ENCODE data around the gene COPA. TPM values are rescaled to one million over a fixed set of nuclear protein-coding genes. Genes with fewer than 3 reads are reported as not detected.

COPA gene
- polyA plus RNA-seq, 1 of the 3 experiments (the other 2 are of a cell fraction) = 91.4 TPM

DNA sequence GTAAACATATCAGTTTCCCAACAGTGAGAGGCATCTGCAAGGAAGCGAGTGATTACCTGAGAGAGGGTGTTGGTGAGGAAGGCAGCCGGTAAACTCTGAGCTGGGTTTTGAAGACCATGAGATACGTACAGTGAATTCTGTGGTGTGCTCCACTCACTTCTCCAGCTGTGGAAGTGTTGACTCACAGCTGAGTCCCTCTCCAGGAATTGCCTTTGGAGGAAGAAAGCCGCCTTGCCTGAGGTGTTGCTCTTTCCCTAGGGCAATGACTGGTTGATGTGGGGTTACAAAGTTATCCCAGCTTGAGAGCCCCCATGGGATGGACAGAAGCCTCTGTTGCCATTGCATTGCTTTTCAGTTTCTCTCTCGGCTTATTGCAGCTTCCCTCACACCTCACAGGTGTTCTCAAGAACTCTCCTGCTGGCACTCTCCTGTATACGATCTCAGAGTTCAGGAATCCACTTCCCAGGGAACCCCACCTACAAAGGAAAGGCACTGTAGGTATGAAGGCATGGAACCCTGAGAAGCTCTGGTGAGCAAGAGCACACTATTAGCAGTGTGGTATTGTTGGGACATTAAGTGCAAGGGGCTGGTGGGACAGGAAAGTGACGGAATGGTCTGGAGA, 34.6 kb upstream of the COPA start:
- Histone ChIP-seq H3K27ac (ENCODE audit: low read depth in 2 of 2, low read length in 1 of 2) (no peak overlapping the region), H3K4me2 (no peak overlapping the region), H3K9me3 (no peaks in the 10 kb centered on the region), H3K9ac (no peak overlapping the region), H3K4me1 (ENCODE audit: control insufficient read depth in 1 of 2, insufficient read depth in 2 of 2, low read depth in 1 of 2, low read length in 1 of 2) (peaks cover 0 to 9% of the 10 kb centered on the region in 2 experiments; a peak in 2 of 4 replicates), H3K27me3 (ENCODE audit: insufficient read depth) (no peaks in the 10 kb centered on the region), H4K20me1 (ENCODE audit: insufficient read depth) (no peaks in the 10 kb centered on the region), H3K9me2 (no peaks in the 10 kb centered on the region), H3K36me3 (replicated peaks in 1 of 2; ENCODE audit: control insufficient read depth in 1 of 2, insufficient read depth in 2 of 2, low read length in 1 of 2) (no peaks in the 10 kb centered on the region), H3K79me2 (ENCODE audit: insufficient read depth) (no peaks in the 10 kb centered on the region), H3K4me3 (ENCODE audit: low read depth in 2 of 2, low read length in 1 of 2) (no peak overlapping the region), H3F3A (replicated peaks; ENCODE audit: insufficient read depth) (no peaks in the 10 kb centered on the region), H2AFZ (ENCODE audit: low read depth) (no peak overlapping the region)
- CTCF ChIA-PET = interaction anchor here (0.8 to 8.4 kb wide), 16 partner anchors 8 to 292 kb away, joined by 3 to 100 read pairs (median 8); partner anchors contain the start of genes IGSF8, NCSTN and NHLH1
- 51% methylated on average over 7 of the region's 7 CpGs for WGBS (ENCODE audit: low lambda C conversion rate)
- TF ChIP-seq, protein P1, sequence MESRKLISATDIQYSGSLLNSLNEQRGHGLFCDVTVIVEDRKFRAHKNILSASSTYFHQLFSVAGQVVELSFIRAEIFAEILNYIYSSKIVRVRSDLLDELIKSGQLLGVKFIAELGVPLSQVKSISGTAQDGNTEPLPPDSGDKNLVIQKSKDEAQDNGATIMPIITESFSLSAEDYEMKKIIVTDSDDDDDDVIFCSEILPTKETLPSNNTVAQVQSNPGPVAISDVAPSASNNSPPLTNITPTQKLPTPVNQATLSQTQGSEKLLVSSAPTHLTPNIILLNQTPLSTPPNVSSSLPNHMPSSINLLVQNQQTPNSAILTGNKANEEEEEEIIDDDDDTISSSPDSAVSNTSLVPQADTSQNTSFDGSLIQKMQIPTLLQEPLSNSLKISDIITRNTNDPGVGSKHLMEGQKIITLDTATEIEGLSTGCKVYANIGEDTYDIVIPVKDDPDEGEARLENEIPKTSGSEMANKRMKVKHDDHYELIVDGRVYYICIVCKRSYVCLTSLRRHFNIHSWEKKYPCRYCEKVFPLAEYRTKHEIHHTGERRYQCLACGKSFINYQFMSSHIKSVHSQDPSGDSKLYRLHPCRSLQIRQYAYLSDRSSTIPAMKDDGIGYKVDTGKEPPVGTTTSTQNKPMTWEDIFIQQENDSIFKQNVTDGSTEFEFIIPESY (IDR thresholded peaks at IDR 0.05; ENCODE audit: borderline replicate concordance, low read depth) = no peak
- TF ChIP-seq SIN3A (IDR thresholded peaks at IDR 0.05; ENCODE audit: borderline replicate concordance, low read depth, low read length) = no peak
- no peak for TF ChIP-seq TEAD4 (IDR thresholded peaks at IDR 0.05; ENCODE audit: borderline replicate concordance, insufficient read depth)
- TF ChIP-seq, protein P2, sequence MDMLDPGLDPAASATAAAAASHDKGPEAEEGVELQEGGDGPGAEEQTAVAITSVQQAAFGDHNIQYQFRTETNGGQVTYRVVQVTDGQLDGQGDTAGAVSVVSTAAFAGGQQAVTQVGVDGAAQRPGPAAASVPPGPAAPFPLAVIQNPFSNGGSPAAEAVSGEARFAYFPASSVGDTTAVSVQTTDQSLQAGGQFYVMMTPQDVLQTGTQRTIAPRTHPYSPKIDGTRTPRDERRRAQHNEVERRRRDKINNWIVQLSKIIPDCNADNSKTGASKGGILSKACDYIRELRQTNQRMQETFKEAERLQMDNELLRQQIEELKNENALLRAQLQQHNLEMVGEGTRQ (IDR thresholded peaks at IDR 0.05; ENCODE audit: borderline replicate concordance, low read depth, low read length) = no peak
- TF ChIP-seq FOXJ3 (CRISPR knock-in tag; IDR thresholded peaks at IDR 0.05) = no peak
- TF ChIP-seq ELF1 (IDR thresholded peaks at IDR 0.05) = no peak
- TF ChIP-seq, protein P3, sequence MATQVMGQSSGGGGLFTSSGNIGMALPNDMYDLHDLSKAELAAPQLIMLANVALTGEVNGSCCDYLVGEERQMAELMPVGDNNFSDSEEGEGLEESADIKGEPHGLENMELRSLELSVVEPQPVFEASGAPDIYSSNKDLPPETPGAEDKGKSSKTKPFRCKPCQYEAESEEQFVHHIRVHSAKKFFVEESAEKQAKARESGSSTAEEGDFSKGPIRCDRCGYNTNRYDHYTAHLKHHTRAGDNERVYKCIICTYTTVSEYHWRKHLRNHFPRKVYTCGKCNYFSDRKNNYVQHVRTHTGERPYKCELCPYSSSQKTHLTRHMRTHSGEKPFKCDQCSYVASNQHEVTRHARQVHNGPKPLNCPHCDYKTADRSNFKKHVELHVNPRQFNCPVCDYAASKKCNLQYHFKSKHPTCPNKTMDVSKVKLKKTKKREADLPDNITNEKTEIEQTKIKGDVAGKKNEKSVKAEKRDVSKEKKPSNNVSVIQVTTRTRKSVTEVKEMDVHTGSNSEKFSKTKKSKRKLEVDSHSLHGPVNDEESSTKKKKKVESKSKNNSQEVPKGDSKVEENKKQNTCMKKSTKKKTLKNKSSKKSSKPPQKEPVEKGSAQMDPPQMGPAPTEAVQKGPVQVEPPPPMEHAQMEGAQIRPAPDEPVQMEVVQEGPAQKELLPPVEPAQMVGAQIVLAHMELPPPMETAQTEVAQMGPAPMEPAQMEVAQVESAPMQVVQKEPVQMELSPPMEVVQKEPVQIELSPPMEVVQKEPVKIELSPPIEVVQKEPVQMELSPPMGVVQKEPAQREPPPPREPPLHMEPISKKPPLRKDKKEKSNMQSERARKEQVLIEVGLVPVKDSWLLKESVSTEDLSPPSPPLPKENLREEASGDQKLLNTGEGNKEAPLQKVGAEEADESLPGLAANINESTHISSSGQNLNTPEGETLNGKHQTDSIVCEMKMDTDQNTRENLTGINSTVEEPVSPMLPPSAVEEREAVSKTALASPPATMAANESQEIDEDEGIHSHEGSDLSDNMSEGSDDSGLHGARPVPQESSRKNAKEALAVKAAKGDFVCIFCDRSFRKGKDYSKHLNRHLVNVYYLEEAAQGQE (IDR thresholded peaks at IDR 0.05; ENCODE audit: low read depth, low read length) = no peak
- TF ChIP-seq PBX3 (IDR thresholded peaks at IDR 0.05) = no peak
- no peak for TF ChIP-seq EZH2phosphoT487 (IDR thresholded peaks at IDR 0.05; ENCODE audit: borderline replicate concordance, low read depth)
- TF ChIP-seq GATA2 (CRISPR knock-in tag; IDR thresholded peaks at IDR 0.05) = no peak
- TF ChIP-seq RCOR1 (IDR thresholded peaks at IDR 0.05; ENCODE audit: low read length) = no peak
- TF ChIP-seq GABPA (IDR thresholded peaks at IDR 0.05; ENCODE audit: low read depth) = no peak
- POLR2A ChIA-PET = interaction anchor here (1.3 to 1.4 kb wide), 2 partner anchors 25 to 39 kb away, joined by 3 read pairs; no protein-coding TSS in a partner anchor
- DNase-seq = no peak
